HG03565 (cell line): ENCODE data around the gene FAM187B.
A peak's percentile ranks its signal among the peaks of the same experiment; 100 is the strongest.
"Not testable (repeated sequence)": the region's sequence is repeated elsewhere in the genome, so short reads cannot be mapped to it uniquely, and the experiment has no call there.

Experiments used
- ATAC-seq: cut with Tn5 transposase; IDR thresholded peaks from one replicate; pipeline ENCODE4 v1.9.1; 2021; ENCODE audit warnings: mild to moderate bottlenecking, moderate library complexity; ENCODE audit not compliant: unreplicated experiment

FAM187B gene

GRCh38 chr19:35262101-35262761, 33.7 kb upstream of the FAM187B start:
- ATAC-seq, result no peak

GRCh38 chr19:35261356-35262100, 33.0 kb upstream of the FAM187B start:
- no peak for ATAC-seq

GRCh38 chr19:35260694-35261304, 32.3 kb upstream of the FAM187B start:
- ATAC-seq, result no peak

GRCh38 chr19:35257113-35257461, 28.5 kb upstream of the FAM187B start:
- ATAC-seq, result no peak

GRCh38 chr19:35256566-35256965, 28.0 kb upstream of the FAM187B start:
- no peak for ATAC-seq

GRCh38 chr19:35254341-35255297, 26.1 kb upstream of the FAM187B start:
- ATAC-seq, result no peak

GRCh38 chr19:35253316-35254286, 25.1 kb upstream of the FAM187B start:
- no peak for ATAC-seq

GRCh38 chr19:35251456-35251855, 22.9 kb upstream of the FAM187B start:
- ATAC-seq, result no peak

GRCh38 chr19:35249848-35250711, 21.5 kb upstream of the FAM187B start:
- no peak for ATAC-seq

- ATAC-seq, result no peak
Measured at GRCh38 chr19:35249146-35249847, 20.8 kb upstream of the FAM187B start.

GRCh38 chr19:35248310-35249145, 20.0 kb upstream of the FAM187B start, which contains the start of gene LSR:
Gene LSR (plus strand): TSS chr19:35249002. CDS start chr19:35249023, 21 bp downstream.
- peak; percentile 58 for ATAC-seq

- peak; percentile 34 for ATAC-seq
Measured at GRCh38 chr19:35247526-35248309, 19.2 kb upstream of the FAM187B start.

- no peak for ATAC-seq
Measured at GRCh38 chr19:35246466-35247092, 18.0 kb upstream of the FAM187B start.

GRCh38 chr19:35241417-35241816, 12.9 kb upstream of the FAM187B start:
- ATAC-seq, result no peak

GRCh38 chr19:35240327-35240726, 11.8 kb upstream of the FAM187B start:
- no peak for ATAC-seq

GRCh38 chr19:35239597-35239996, 11.1 kb upstream of the FAM187B start:
- not testable (repeated sequence) for ATAC-seq
